HepG2 (cell line): ENCODE measurements around the gene L3MBTL4. TPM values are rescaled to one million over a fixed set of nuclear protein-coding genes. Genes with fewer than 3 reads are reported as not detected.

Source experiments
- ATAC-seq: fragments of 200-7000 bp; cut with Tn5 transposase; 3 replicates; pipeline ENCODE4 v1.9.1; 2020; ENCODE audit warnings: mild to moderate bottlenecking, moderate library complexity
- BruUV-seq: library from RNA; stranded (reverse); fragments of 400-500 nt; replicated peaks from 2 replicates; lab custom pipeline; 2021; lab: Mats Ljungman, UMichigan
- CTCF ChIA-PET: fragments of 300-600 bp; formaldehyde crosslinking; extraction: SDS; loops from one replicate; lab custom pipeline; 2021; ENCODE audit warnings: low total read pairs, inconsistent platforms, low intra/inter-chr PET ratio; lab: Yijun Ruan, JAX
- POLR2A ChIA-PET: fragments of 350-600 bp; sonication (Branson Sonifier 250); formaldehyde crosslinking; loops from one replicate; lab custom pipeline; 2020; ENCODE audit warnings: antibody characterized with exemption, inconsistent platforms; lab: Yijun Ruan, JAX
- DNase-seq: peaks from one replicate; pipeline ENCODE4 v3.0.0-alpha.2; 2015; ENCODE audit warnings: low spot score
- FAIRE-seq: peaks from 3 replicates; lab custom pipeline; 2011; peaks lifted over from hg19 to GRCh38; lab: Jason Lieb, UNC
- H2AFZ ChIP-seq: one replicate; pipeline ENCODE4 v1.6.1; 2011; ENCODE audit warnings: low read length, inconsistent platforms
- H3K27ac ChIP-seq: fragments of 300-600 bp; 3 replicates; pipeline ENCODE4 v1.8.0; 2011; ENCODE audit warnings: mixed run types, mild to moderate bottlenecking, mixed read lengths, low read length, inconsistent platforms; ENCODE audit not compliant: insufficient read depth; ENCODE audit errors: extremely low read length
- H3K27me3 ChIP-seq, 2 experiments: fragments of 200-600 bp in 1 of 2; 2 replicates in 1 of 2; 3 replicates in 1 of 2; pipeline versions ENCODE4 v1.6.0 to v1.8.0; 2011; ENCODE audit warnings: low read length in 2 of 2, mild to moderate bottlenecking in 2 of 2, moderate library complexity in 2 of 2, inconsistent platforms in 1 of 2; ENCODE audit not compliant: insufficient read depth in 2 of 2, control insufficient read depth in 1 of 2
- H3K36me3 ChIP-seq, 2 experiments: fragments of 200-600 bp in 1 of 2; replicated peaks in 1 of 2; 2 replicates in 1 of 2; 3 replicates in 1 of 2; pipeline versions ENCODE4 v1.5.1 to v1.8.0; 2011; ENCODE audit warnings: low read length in 2 of 2, inconsistent platforms in 1 of 2; ENCODE audit not compliant: insufficient read depth in 2 of 2, control insufficient read depth in 1 of 2
- H3K4me1 ChIP-seq: 2 replicates; pipeline ENCODE4 v1.5.1; 2012; ENCODE audit warnings: low read length, inconsistent platforms; ENCODE audit not compliant: insufficient read depth
- H3K4me2 ChIP-seq: 2 replicates; pipeline ENCODE4 v1.6.0; 2011; ENCODE audit warnings: low read depth, low read length, inconsistent platforms
- H3K4me3 ChIP-seq, 3 experiments: fragments of 200-600 bp in 1 of 3; sonication (generic), shearing (Covaris generic) in 1 of 3; replicated peaks in 1 of 3; 2 replicates each; pipeline ENCODE4 v1.5.1; 2011 to 2016; ENCODE audit warnings: low read length in 3 of 3, inconsistent platforms in 2 of 3, low read depth in 2 of 3, mild to moderate bottlenecking in 2 of 3, control low read depth in 1 of 3, mixed read lengths in 1 of 3; ENCODE audit not compliant: insufficient read depth in 1 of 3
- H3K79me2 ChIP-seq: one replicate; pipeline ENCODE4 v1.6.1; 2011; ENCODE audit warnings: low read length, inconsistent platforms; ENCODE audit not compliant: insufficient read depth
- H3K9ac ChIP-seq: 2 replicates; pipeline ENCODE4 v1.6.0; 2011; ENCODE audit warnings: mild to moderate bottlenecking, low read depth, low read length, inconsistent platforms; ENCODE audit not compliant: insufficient read depth
- H3K9me3 ChIP-seq: 2 replicates; pipeline ENCODE4 v1.5.1; 2012; ENCODE audit warnings: mild to moderate bottlenecking, low read length
- H4K20me1 ChIP-seq: 2 replicates; pipeline ENCODE4 v1.6.0; 2011; ENCODE audit warnings: inconsistent platforms, mild to moderate bottlenecking, low read length, moderate library complexity; ENCODE audit not compliant: insufficient read depth
- ESRRA ChIP-seq: sonication (generic); formaldehyde crosslinking; IDR thresholded peaks from 2 replicates; pipeline ENCODE4 v1.5.1; 2020; ENCODE audit warnings: mild to moderate bottlenecking, low read depth, missing genetic modification reagents
- ETV5 ChIP-seq: IDR thresholded peaks from 2 replicates; pipeline ENCODE4 v1.6.1; 2018; ENCODE audit warnings: missing biosample characterization, missing genetic modification reagents, inconsistent platforms, borderline replicate concordance
- GFI1 ChIP-seq: sonication (generic); formaldehyde crosslinking; IDR thresholded peaks from 2 replicates; pipeline ENCODE4 v1.5.0; 2020; ENCODE audit warnings: missing genetic modification reagents, mild to moderate bottlenecking, borderline replicate concordance
- MLX ChIP-seq: IDR thresholded peaks from 2 replicates; pipeline ENCODE4 v1.6.1; 2016
- RNF2 ChIP-seq: fragments of 450-650 bp; conservative IDR thresholded peaks from 2 replicates; pipeline ENCODE4 v1.6.1; 2016; ENCODE audit warnings: low read depth
- SMYD3 ChIP-seq: sonication (generic); formaldehyde crosslinking; IDR thresholded peaks from 2 replicates; pipeline ENCODE4 v1.8.1; 2023; ENCODE audit warnings: mild to moderate bottlenecking, missing genetic modification reagents
- ZNF337 ChIP-seq: sonication (generic); formaldehyde crosslinking; IDR thresholded peaks from 2 replicates; pipeline ENCODE4 v1.5.1; 2020; ENCODE audit warnings: missing genetic modification reagents, low read depth, mild to moderate bottlenecking, borderline replicate concordance
- ZNF430 ChIP-seq: sonication (generic); formaldehyde crosslinking; IDR thresholded peaks from 2 replicates; pipeline ENCODE4 v1.9.0; 2021; ENCODE audit warnings: mild to moderate bottlenecking, missing genetic modification reagents
- ZNF546 ChIP-seq: sonication (generic); formaldehyde crosslinking; conservative IDR thresholded peaks from 2 replicates; pipeline ENCODE4 v1.8.1; 2023; ENCODE audit warnings: mild to moderate bottlenecking, missing genetic modification reagents
- ZNF792 ChIP-seq: IDR thresholded peaks from 2 replicates; pipeline ENCODE4 v1.6.1; 2016
- ZNF816 ChIP-seq: sonication (generic); formaldehyde crosslinking; IDR thresholded peaks from 2 replicates; pipeline ENCODE4 v1.8.0; 2022; ENCODE audit warnings: missing genetic modification reagents, mild to moderate bottlenecking, borderline replicate concordance
- WGBS: methylation state at CpG from one replicate; pipeline ENCODE4 v1.1.6; 2017; ENCODE audit warnings: low lambda C conversion rate; 5-methylcytosine and 5-hydroxymethylcytosine counted together
- in situ Hi-C: cut with HindIII; loops from 2 replicates; pipeline ENCODE4 v1.10.0; 2017; ENCODE audit warnings: low pct_unique_long_range_greater_than_20kb; ENCODE audit not compliant: extremely low pct_ligation_motif_present
- intact Hi-C: fragments of 100-400 bp; cut with micrococcal nuclease; formaldehyde crosslinking; loops from one replicate; pipeline ENCODE4 v1.10.0; 2022; ENCODE audit not compliant: unreplicated experiment
- polyA plus RNA-seq, 8 experiments: library from polyadenylated mRNA; depleted of rRNA in 3 of 8; stranded (reverse) in 7 of 8; unstranded in 1 of 8; fragments of >200 nt; fragmentation: Illumina TruSeq in 4 of 8; extraction: Trizol in 4 of 8; gene quantifications; 2 replicates each; pipeline versions ENCODE4 v1.2.1 to v1.2.3, GENCODE V29; 2011 to 2016; ENCODE audit warnings: low read depth in 4 of 8, missing spikeins in 1 of 8, mixed read lengths in 1 of 8; ENCODE audit not compliant: insufficient read depth in 1 of 8
- total RNA-seq, 5 experiments: library from RNA; depleted of rRNA; stranded (reverse); fragments of >200 nt; fragmentation: Illumina TruSeq; extraction: Trizol; gene quantifications; 2 replicates each; pipeline ENCODE4 v1.2.3, GENCODE V29; 2016; ENCODE audit warnings: low read depth in 1 of 5
- TF ChIP-seq, protein P1 (sequence below): IDR thresholded peaks from 2 replicates; pipeline ENCODE4 v1.6.1; 2016; ENCODE audit warnings: low read depth, control low read depth
- TF ChIP-seq, protein P2 (sequence below): sonication (generic); formaldehyde crosslinking; conservative IDR thresholded peaks from 2 replicates; pipeline ENCODE4 v1.8.1; 2023; ENCODE audit warnings: missing genetic modification reagents
- TF ChIP-seq, protein P3 (sequence below): IDR thresholded peaks from 2 replicates; pipeline ENCODE4 v1.6.1; 2018; ENCODE audit warnings: missing genetic modification reagents

The L3MBTL4 gene
- total and polyA plus RNA-seq, 2 of the 13 experiments (the other 11 are each of a cell fraction or from before 2014, with no cell fraction given) = 10.8 to 13.3 TPM

- WGBS = 69% methylated on average over 1 of the region's 1 CpG
- Histone ChIP-seq H3K27ac (no peak overlapping the region), H3K4me3 (no peak overlapping the region), H3K4me2 (no peak overlapping the region), H3K79me2 (no peaks in the 10 kb centered on the region), H3K27me3 (no peaks in the 10 kb centered on the region; a peak in 1 of 5 replicates), H2AFZ (no peak overlapping the region), H3K9me3 (peaks cover 7% of the 10 kb centered on the region; the same call in 1 of the 2 replicates), H3K4me1 (no peaks in the 10 kb centered on the region), H3K36me3 (no peaks in the 10 kb centered on the region; a peak in 1 of 5 replicates), H3K9ac (no peak overlapping the region), H4K20me1 (no peaks in the 10 kb centered on the region)
- POLR2A ChIA-PET = no interaction called here
- ATAC-seq (no peak), DNase-seq (no peak), FAIRE-seq (no peak)
- in situ Hi-C loops (no loop called here), intact Hi-C loops (no loop called here)
- CTCF ChIA-PET = no interaction called here
- no TSS peak for BruUV-seq
- no peak for TF ChIP-seq SMYD3
- TF ChIP-seq GFI1 (CRISPR knock-in tag) = no peak
- no peak for TF ChIP-seq ZNF430 (CRISPR knock-in tag)
- no peak for TF ChIP-seq ZNF337 (CRISPR knock-in tag)
- TF ChIP-seq ZNF792 (CRISPR knock-in tag) = no peak
- no peak for TF ChIP-seq ETV5 (CRISPR knock-in tag)
- TF ChIP-seq, protein P1, sequence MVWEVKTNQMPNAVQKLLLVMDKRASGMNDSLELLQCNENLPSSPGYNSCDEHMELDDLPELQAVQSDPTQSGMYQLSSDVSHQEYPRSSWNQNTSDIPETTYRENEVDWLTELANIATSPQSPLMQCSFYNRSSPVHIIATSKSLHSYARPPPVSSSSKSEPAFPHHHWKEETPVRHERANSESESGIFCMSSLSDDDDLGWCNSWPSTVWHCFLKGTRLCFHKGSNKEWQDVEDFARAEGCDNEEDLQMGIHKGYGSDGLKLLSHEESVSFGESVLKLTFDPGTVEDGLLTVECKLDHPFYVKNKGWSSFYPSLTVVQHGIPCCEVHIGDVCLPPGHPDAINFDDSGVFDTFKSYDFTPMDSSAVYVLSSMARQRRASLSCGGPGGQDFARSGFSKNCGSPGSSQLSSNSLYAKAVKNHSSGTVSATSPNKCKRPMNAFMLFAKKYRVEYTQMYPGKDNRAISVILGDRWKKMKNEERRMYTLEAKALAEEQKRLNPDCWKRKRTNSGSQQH (CRISPR knock-in tag) = no peak
- no peak for TF ChIP-seq ZNF816
- TF ChIP-seq ZNF546 (CRISPR knock-in tag) = no peak
- TF ChIP-seq, protein P2, sequence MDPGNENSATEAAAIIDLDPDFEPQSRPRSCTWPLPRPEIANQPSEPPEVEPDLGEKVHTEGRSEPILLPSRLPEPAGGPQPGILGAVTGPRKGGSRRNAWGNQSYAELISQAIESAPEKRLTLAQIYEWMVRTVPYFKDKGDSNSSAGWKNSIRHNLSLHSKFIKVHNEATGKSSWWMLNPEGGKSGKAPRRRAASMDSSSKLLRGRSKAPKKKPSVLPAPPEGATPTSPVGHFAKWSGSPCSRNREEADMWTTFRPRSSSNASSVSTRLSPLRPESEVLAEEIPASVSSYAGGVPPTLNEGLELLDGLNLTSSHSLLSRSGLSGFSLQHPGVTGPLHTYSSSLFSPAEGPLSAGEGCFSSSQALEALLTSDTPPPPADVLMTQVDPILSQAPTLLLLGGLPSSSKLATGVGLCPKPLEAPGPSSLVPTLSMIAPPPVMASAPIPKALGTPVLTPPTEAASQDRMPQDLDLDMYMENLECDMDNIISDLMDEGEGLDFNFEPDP = no peak
- TF ChIP-seq MLX (CRISPR knock-in tag) = no peak
- TF ChIP-seq RNF2 = no peak
- TF ChIP-seq ESRRA (CRISPR knock-in tag) = no peak
- TF ChIP-seq, protein P3, sequence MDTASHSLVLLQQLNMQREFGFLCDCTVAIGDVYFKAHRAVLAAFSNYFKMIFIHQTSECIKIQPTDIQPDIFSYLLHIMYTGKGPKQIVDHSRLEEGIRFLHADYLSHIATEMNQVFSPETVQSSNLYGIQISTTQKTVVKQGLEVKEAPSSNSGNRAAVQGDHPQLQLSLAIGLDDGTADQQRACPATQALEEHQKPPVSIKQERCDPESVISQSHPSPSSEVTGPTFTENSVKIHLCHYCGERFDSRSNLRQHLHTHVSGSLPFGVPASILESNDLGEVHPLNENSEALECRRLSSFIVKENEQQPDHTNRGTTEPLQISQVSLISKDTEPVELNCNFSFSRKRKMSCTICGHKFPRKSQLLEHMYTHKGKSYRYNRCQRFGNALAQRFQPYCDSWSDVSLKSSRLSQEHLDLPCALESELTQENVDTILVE (CRISPR knock-in tag) = no peak
These were observed 370.4 kb downstream of the L3MBTL4 start for GRCh38 chr18:6044319-6044718.
